BLaER1 treated with 17β-estradiol and CSF1 and Interleukin-3, amounts not matched to agents 10 nM and 100 nM (cell line): ENCODE data around the gene VEGFC.
A peak's percentile ranks its signal among the peaks of the same experiment; 100 is the strongest.

Source experiments
- H3K27ac ChIP-seq, 11 experiments: shearing (Covaris generic); formaldehyde crosslinking; 2 replicates each; pipeline ENCODE4 v1.8.1; 2022
- H3K27me3 ChIP-seq, 11 experiments: shearing (Covaris generic); formaldehyde crosslinking; 2 replicates each; pipeline ENCODE4 v1.8.1; 2022
- H3K36me3 ChIP-seq, 11 experiments: shearing (Covaris generic); formaldehyde crosslinking; 2 replicates each; pipeline ENCODE4 v1.8.1; 2022
- H3K4me1 ChIP-seq, 10 experiments: shearing (Covaris generic); formaldehyde crosslinking; 2 replicates each; pipeline ENCODE4 v1.8.1; 2022
- H3K4me2 ChIP-seq, 11 experiments: shearing (Covaris generic); formaldehyde crosslinking; 2 replicates each; pipeline ENCODE4 v1.8.1; 2022
- H3K4me3 ChIP-seq, 10 experiments: shearing (Covaris generic); formaldehyde crosslinking; 2 replicates each; pipeline ENCODE4 v1.8.1; 2022
- H3K9ac ChIP-seq, 11 experiments: shearing (Covaris generic); formaldehyde crosslinking; 2 replicates each; pipeline ENCODE4 v1.8.1; 2022
- H3K9me3 ChIP-seq, 11 experiments: shearing (Covaris generic); formaldehyde crosslinking; replicated peaks in 1 of 11; 2 replicates each; pipeline ENCODE4 v1.8.1; 2022
- H4K20me1 ChIP-seq, 11 experiments: shearing (Covaris generic); formaldehyde crosslinking; 2 replicates each; pipeline ENCODE4 v1.8.1; 2022
- Cebpa-rat ChIP-seq, 11 experiments: shearing (Covaris generic); IDR thresholded peaks; 2 replicates each; pipeline ENCODE4 v1.8.1; 2022

VEGFC gene

GRCh38 chr4:176806778-176807375, 14.2 kb upstream of the VEGFC start:
- Histone ChIP-seq H3K27ac (no peak overlapping the region), H3K4me3 (no peak overlapping the region), H3K36me3 (no peaks in the 10 kb centered on the region), H4K20me1 (no peaks in the 10 kb centered on the region), H3K4me1 (no peaks in the 10 kb centered on the region), H3K4me2 (no peak overlapping the region), H3K9ac (no peak overlapping the region), H3K27me3 (no peaks in the 10 kb centered on the region), H3K9me3 (peaks cover 4 to 16% (median 8%) of the 10 kb centered on the region in 11 experiments; a peak in 21 of 22 replicates)
- no peak for TF ChIP-seq Cebpa-rat (IDR thresholded peaks at IDR 0.05)

DNA sequence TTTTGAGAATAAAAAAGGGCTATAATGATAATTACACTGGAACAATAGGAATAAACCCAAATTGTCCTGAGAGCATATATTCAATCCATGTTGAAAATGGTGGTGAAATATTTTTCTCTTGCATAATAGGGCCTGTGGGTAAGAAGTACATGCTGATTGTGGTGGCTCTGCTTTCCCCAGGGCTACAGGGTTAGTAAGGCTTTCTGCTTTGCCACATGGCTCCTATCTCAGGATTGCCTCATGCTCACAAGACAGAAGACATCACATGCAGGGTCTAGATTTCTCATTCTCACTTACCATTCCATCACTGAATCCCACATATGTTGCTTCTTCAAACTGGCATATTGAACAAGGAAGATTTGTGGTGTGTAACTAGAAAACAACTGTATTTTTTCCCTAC, 12.4 kb upstream of the VEGFC start:
- H3K27ac ChIP-seq, result no peak overlapping the region
- H4K20me1 ChIP-seq, result no peaks in the 10 kb centered on the region
- no peak overlapping the region for H3K9ac ChIP-seq
- TF ChIP-seq Cebpa-rat (IDR thresholded peaks at IDR 0.05), result no peak
- H3K4me2 ChIP-seq, result no peak overlapping the region
- peaks cover 4 to 16% (median 8%) of the 10 kb centered on the region in 11 experiments; a peak in 21 of 22 replicates for H3K9me3 ChIP-seq
- H3K36me3 ChIP-seq, result no peaks in the 10 kb centered on the region
- no peaks in the 10 kb centered on the region for H3K27me3 ChIP-seq
- no peaks in the 10 kb centered on the region for H3K4me1 ChIP-seq
- H3K4me3 ChIP-seq, result no peak overlapping the region

DNA sequence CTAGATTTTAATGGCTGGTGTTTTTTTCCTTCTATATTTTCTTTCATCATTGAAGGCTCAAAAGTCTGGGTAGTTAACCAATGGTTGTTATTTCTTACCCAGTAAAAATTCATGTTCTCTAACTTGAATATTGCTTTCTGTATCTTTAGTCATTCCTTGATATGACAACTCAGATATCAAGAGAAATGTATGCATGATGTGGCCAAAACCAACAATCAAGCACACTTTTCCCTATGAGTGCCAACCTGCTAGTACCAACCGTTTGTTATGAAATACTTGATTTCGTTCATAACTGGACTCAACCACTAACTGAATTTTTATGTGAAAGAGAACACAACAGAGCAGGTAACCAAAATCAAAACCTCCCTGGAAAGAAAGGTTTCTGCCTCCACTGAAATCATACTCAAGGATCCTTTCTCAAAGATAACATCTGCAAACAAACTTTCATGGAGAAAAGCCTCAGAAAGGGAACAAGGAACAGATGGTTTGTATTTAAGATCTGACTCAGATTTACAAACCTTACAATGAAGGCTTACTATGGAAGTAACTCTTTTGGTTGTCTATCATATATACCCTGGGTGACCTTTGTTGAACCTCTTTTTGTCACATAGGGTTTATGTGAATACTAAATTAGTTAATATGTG, 8.3 kb upstream of the VEGFC start:
- no peak for TF ChIP-seq Cebpa-rat (IDR thresholded peaks at IDR 0.05)

DNA sequence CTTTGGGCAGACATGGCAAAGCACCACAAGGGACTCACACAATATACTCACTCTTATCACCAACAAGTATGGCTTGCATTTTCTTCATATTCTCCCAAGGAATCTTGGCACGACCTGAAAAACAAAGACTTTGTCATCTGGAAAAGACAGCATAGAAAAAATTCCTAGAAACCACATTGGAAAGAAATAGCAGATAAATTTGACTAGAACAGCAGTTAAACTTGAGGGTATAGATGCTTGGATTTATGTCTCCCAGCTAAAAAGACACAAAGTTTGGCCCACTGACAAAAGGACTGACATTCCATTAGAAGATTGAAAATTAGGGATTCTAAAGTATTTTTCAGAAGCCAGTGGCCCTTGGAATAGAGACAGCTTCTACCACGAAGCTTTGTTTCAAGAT, 6.9 kb upstream of the VEGFC start:
- Histone ChIP-seq H3K4me2 (no peak overlapping the region), H3K9me3 (no peaks in the 10 kb centered on the region; a peak in 2 of 22 replicates), H3K36me3 (no peaks in the 10 kb centered on the region), H3K27ac (no peak overlapping the region), H4K20me1 (no peaks in the 10 kb centered on the region), H3K9ac (no peak overlapping the region), H3K4me3 (no peak overlapping the region), H3K27me3 (no peaks in the 10 kb centered on the region), H3K4me1 (peaks cover 0 to 6% (median 0%) of the 10 kb centered on the region in 10 experiments; a peak in 1 of 20 replicates)
- no peak for TF ChIP-seq Cebpa-rat (IDR thresholded peaks at IDR 0.05)

More for the DNA sequence above, 8.3 kb upstream of the VEGFC start:
- H3K9ac ChIP-seq, result no peak overlapping the region
- no peaks in the 10 kb centered on the region for H3K27me3 ChIP-seq
- H3K27ac ChIP-seq, result no peak overlapping the region
- no peaks in the 10 kb centered on the region for H4K20me1 ChIP-seq
- H3K36me3 ChIP-seq, result no peaks in the 10 kb centered on the region
- no peak overlapping the region for H3K4me3 ChIP-seq
- no peak overlapping the region for H3K4me2 ChIP-seq
- H3K9me3 ChIP-seq, result no peaks in the 10 kb centered on the region; a peak in 2 of 22 replicates
- H3K4me1 ChIP-seq, result peaks cover 0 to 6% (median 0%) of the 10 kb centered on the region in 10 experiments; a peak in 1 of 20 replicates

DNA sequence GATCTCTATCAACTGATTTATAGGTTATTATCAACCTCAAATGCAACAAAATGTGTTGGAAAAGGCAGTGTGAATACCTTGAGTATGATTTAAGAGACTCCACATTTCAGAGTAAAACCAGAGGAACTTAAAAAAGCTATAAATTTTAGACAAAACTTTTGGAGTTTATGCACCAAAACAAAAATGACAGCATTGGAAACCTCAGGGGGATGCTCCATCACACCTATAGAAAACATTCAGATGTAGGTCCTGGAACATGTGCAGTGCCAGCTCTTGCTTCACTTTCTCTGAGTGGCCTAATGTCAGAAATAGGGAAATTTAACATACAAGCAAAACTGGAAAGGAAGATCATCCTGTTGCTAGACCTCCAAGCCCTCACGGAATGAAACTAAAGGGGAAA, 5.8 kb upstream of the VEGFC start:
- TF ChIP-seq Cebpa-rat (IDR thresholded peaks at IDR 0.05), result no peak
- Histone ChIP-seq H3K4me3 (no peak overlapping the region), H3K9me3 (no peaks in the 10 kb centered on the region; a peak in 2 of 22 replicates), H3K27me3 (peaks cover 0 to 9% (median 4%) of the 10 kb centered on the region in 11 experiments; a peak in 12 of 22 replicates), H4K20me1 (no peaks in the 10 kb centered on the region; a peak in 1 of 22 replicates), H3K27ac (no peak overlapping the region), H3K9ac (no peak overlapping the region), H3K36me3 (no peaks in the 10 kb centered on the region), H3K4me1 (peaks cover 0 to 6% (median 0%) of the 10 kb centered on the region in 10 experiments; a peak in 1 of 20 replicates), H3K4me2 (no peak overlapping the region)

GRCh38 chr4:176795441-176795840, 2.7 kb upstream of the VEGFC start:
- no peak overlapping the region for H3K9ac ChIP-seq
- no peak overlapping the region for H3K27ac ChIP-seq
- no peak overlapping the region for H3K4me2 ChIP-seq
- no peak overlapping the region for H3K4me3 ChIP-seq
- no peak for TF ChIP-seq Cebpa-rat (IDR thresholded peaks at IDR 0.05)
- peaks cover 0 to 6% (median 0%) of the 10 kb centered on the region in 10 experiments; a peak in 1 of 20 replicates for H3K4me1 ChIP-seq
- no peaks in the 10 kb centered on the region; a peak in 1 of 22 replicates for H4K20me1 ChIP-seq
- peaks cover 12 to 34% (median 27%) of the 10 kb centered on the region in 11 experiments for H3K27me3 ChIP-seq
- H3K9me3 ChIP-seq, result no peaks in the 10 kb centered on the region; a peak in 2 of 22 replicates
- H3K36me3 ChIP-seq, result no peaks in the 10 kb centered on the region

GRCh38 chr4:176794651-176795050, 1.9 kb upstream of the VEGFC start:
- H3K4me3 ChIP-seq, result no peak overlapping the region
- no peak overlapping the region for H3K4me2 ChIP-seq
- no peak overlapping the region for H3K27ac ChIP-seq
- H3K9me3 ChIP-seq, result no peaks in the 10 kb centered on the region; a peak in 2 of 22 replicates
- TF ChIP-seq Cebpa-rat (IDR thresholded peaks at IDR 0.05), result no peak
- no peaks in the 10 kb centered on the region for H3K36me3 ChIP-seq
- H3K9ac ChIP-seq, result no peak overlapping the region
- no peaks in the 10 kb centered on the region; a peak in 1 of 22 replicates for H4K20me1 ChIP-seq
- H3K27me3 ChIP-seq, result peaks cover 12 to 35% (median 27%) of the 10 kb centered on the region in 11 experiments
- peaks cover 0 to 6% (median 0%) of the 10 kb centered on the region in 10 experiments; a peak in 1 of 20 replicates for H3K4me1 ChIP-seq

DNA sequence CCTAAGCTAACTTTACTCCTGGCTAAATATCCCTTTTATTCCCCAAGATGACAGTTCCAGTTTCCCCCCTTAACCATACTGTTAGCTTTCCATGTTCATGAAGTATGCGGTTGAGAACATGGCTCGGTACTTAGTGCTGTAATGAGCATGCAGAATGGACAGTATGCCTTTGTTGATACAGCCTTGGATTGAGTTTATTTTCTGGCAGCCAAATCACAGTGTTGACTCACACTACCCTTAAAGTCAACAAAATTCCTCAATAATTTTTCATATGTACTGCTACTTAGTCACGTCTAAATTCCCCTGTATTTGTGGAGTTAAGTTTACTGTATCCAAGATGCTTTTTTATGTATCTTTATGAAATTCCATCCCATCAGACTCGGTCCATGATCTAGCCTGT, 1.4 kb upstream of the VEGFC start:
- Histone ChIP-seq H3K36me3 (no peaks in the 10 kb centered on the region), H3K27me3 (peaks cover 12 to 35% (median 27%) of the 10 kb centered on the region in 11 experiments), H3K4me3 (no peak overlapping the region), H3K4me2 (no peak overlapping the region), H4K20me1 (no peaks in the 10 kb centered on the region; a peak in 1 of 22 replicates), H3K9me3 (no peaks in the 10 kb centered on the region; a peak in 1 of 22 replicates), H3K27ac (no peak overlapping the region), H3K4me1 (peaks cover 0 to 6% (median 0%) of the 10 kb centered on the region in 10 experiments; a peak in 1 of 20 replicates), H3K9ac (no peak overlapping the region)
- TF ChIP-seq Cebpa-rat (IDR thresholded peaks at IDR 0.05), result no peak

- H3K4me2 ChIP-seq, result peak overlapping the region in 9 of 11 experiments; percentile 25 to 97 (median 88); a peak in 9 of 22 replicates
- H3K27ac ChIP-seq, result no peak overlapping the region
- peaks cover 0 to 6% (median 0%) of the 10 kb centered on the region in 10 experiments; a peak in 1 of 20 replicates for H3K4me1 ChIP-seq
- 0 out of 22 replicates have a peak overlapping the region, but pooled peaks of 1 of the 11 experiments have one; percentile 56 for H3K9ac ChIP-seq
- H3K36me3 ChIP-seq, result no peaks in the 10 kb centered on the region
- no peak for TF ChIP-seq Cebpa-rat (IDR thresholded peaks at IDR 0.05)
- no peaks in the 10 kb centered on the region for H3K9me3 ChIP-seq
- H4K20me1 ChIP-seq, result no peaks in the 10 kb centered on the region; a peak in 1 of 22 replicates
- H3K27me3 ChIP-seq, result peaks cover 12 to 35% (median 27%) of the 10 kb centered on the region in 11 experiments
- H3K4me3 ChIP-seq, result peak overlapping the region in 6 of 10 experiments; percentile 58 to 73 (median 64); a peak in 10 of 20 replicates
Measured at GRCh38 chr4:176793060-176793605, 411 bp upstream of the VEGFC start.
